ENCODE results near the gene SLC35A4.

- TF ChIP-seq CTCF (IDR thresholded peaks at IDR 0.05; ENCODE audit: low read depth, low read length, poor library complexity, severe bottlenecking) (no peak), EZH2phosphoT487 (IDR thresholded peaks at IDR 0.05; ENCODE audit: borderline replicate concordance, low read length) (no peak)
Observed at GRCh38 chr5:140565780-140566095, 1.1 kb downstream of the SLC35A4 start.
